HepG2 (cell line): ENCODE results near the gene LRBA. TPM values are rescaled to one million over a fixed set of nuclear protein-coding genes. Genes with fewer than 3 reads are reported as not detected.

Source experiments
- ATAC-seq: fragments of 200-7000 bp; cut with Tn5 transposase; 3 replicates; pipeline ENCODE4 v1.9.1; 2020; ENCODE audit warnings: mild to moderate bottlenecking, moderate library complexity
- BruUV-seq: library from RNA; stranded (reverse); fragments of 400-500 nt; replicated peaks from 2 replicates; lab custom pipeline; 2021; lab: Mats Ljungman, UMichigan
- CTCF ChIA-PET: fragments of 300-600 bp; formaldehyde crosslinking; extraction: SDS; loops from one replicate; lab custom pipeline; 2021; ENCODE audit warnings: low total read pairs, inconsistent platforms, low intra/inter-chr PET ratio; lab: Yijun Ruan, JAX
- POLR2A ChIA-PET: fragments of 350-600 bp; sonication (Branson Sonifier 250); formaldehyde crosslinking; loops from one replicate; lab custom pipeline; 2020; ENCODE audit warnings: antibody characterized with exemption, inconsistent platforms; lab: Yijun Ruan, JAX
- DNase-seq: peaks from one replicate; pipeline ENCODE4 v3.0.0-alpha.2; 2015; ENCODE audit warnings: low spot score
- FAIRE-seq: peaks from 3 replicates; lab custom pipeline; 2011; peaks lifted over from hg19 to GRCh38; lab: Jason Lieb, UNC
- H2AFZ ChIP-seq: one replicate; pipeline ENCODE4 v1.6.1; 2011; ENCODE audit warnings: low read length, inconsistent platforms
- H3K27ac ChIP-seq: fragments of 300-600 bp; 3 replicates; pipeline ENCODE4 v1.8.0; 2011; ENCODE audit warnings: mixed run types, mild to moderate bottlenecking, mixed read lengths, low read length, inconsistent platforms; ENCODE audit not compliant: insufficient read depth; ENCODE audit errors: extremely low read length
- H3K27me3 ChIP-seq, 2 experiments: fragments of 200-600 bp in 1 of 2; 2 replicates in 1 of 2; 3 replicates in 1 of 2; pipeline versions ENCODE4 v1.6.0 to v1.8.0; 2011; ENCODE audit warnings: low read length in 2 of 2, mild to moderate bottlenecking in 2 of 2, moderate library complexity in 2 of 2, inconsistent platforms in 1 of 2; ENCODE audit not compliant: insufficient read depth in 2 of 2, control insufficient read depth in 1 of 2
- H3K36me3 ChIP-seq, 2 experiments: fragments of 200-600 bp in 1 of 2; replicated peaks in 1 of 2; 2 replicates in 1 of 2; 3 replicates in 1 of 2; pipeline versions ENCODE4 v1.5.1 to v1.8.0; 2011; ENCODE audit warnings: low read length in 2 of 2, inconsistent platforms in 1 of 2; ENCODE audit not compliant: insufficient read depth in 2 of 2, control insufficient read depth in 1 of 2
- H3K4me1 ChIP-seq: 2 replicates; pipeline ENCODE4 v1.5.1; 2012; ENCODE audit warnings: low read length, inconsistent platforms; ENCODE audit not compliant: insufficient read depth
- H3K4me2 ChIP-seq: 2 replicates; pipeline ENCODE4 v1.6.0; 2011; ENCODE audit warnings: low read depth, low read length, inconsistent platforms
- H3K4me3 ChIP-seq, 3 experiments: fragments of 200-600 bp in 1 of 3; sonication (generic), shearing (Covaris generic) in 1 of 3; replicated peaks in 1 of 3; 2 replicates each; pipeline ENCODE4 v1.5.1; 2011 to 2016; ENCODE audit warnings: low read length in 3 of 3, inconsistent platforms in 2 of 3, low read depth in 2 of 3, mild to moderate bottlenecking in 2 of 3, control low read depth in 1 of 3, mixed read lengths in 1 of 3; ENCODE audit not compliant: insufficient read depth in 1 of 3
- H3K79me2 ChIP-seq: one replicate; pipeline ENCODE4 v1.6.1; 2011; ENCODE audit warnings: low read length, inconsistent platforms; ENCODE audit not compliant: insufficient read depth
- H3K9ac ChIP-seq: 2 replicates; pipeline ENCODE4 v1.6.0; 2011; ENCODE audit warnings: mild to moderate bottlenecking, low read depth, low read length, inconsistent platforms; ENCODE audit not compliant: insufficient read depth
- H3K9me3 ChIP-seq: 2 replicates; pipeline ENCODE4 v1.5.1; 2012; ENCODE audit warnings: mild to moderate bottlenecking, low read length
- H4K20me1 ChIP-seq: 2 replicates; pipeline ENCODE4 v1.6.0; 2011; ENCODE audit warnings: inconsistent platforms, mild to moderate bottlenecking, low read length, moderate library complexity; ENCODE audit not compliant: insufficient read depth
- FOXP4 ChIP-seq: sonication (generic); formaldehyde crosslinking; IDR thresholded peaks from 2 replicates; pipeline ENCODE4 v1.4.0; 2020; ENCODE audit warnings: missing genetic modification reagents
- FUBP1 ChIP-seq: sonication (generic); formaldehyde crosslinking; IDR thresholded peaks from 2 replicates; pipeline ENCODE4 v1.5.1; 2020; ENCODE audit warnings: missing genetic modification reagents, mild to moderate bottlenecking, borderline replicate concordance
- IRF1 ChIP-seq: sonication (generic); formaldehyde crosslinking; IDR thresholded peaks from 2 replicates; pipeline ENCODE4 v1.4.0; 2020; ENCODE audit warnings: low read depth, mild to moderate bottlenecking, missing genetic modification reagents
- MTF1 ChIP-seq: sonication (generic); formaldehyde crosslinking; IDR thresholded peaks from 2 replicates; pipeline ENCODE4 v1.5.0; 2020; ENCODE audit warnings: missing genetic modification reagents
- PHF5A ChIP-seq: IDR thresholded peaks from one replicate; pipeline ENCODE4 v1.6.1; 2018; ENCODE audit warnings: low read depth, missing genetic modification reagents; ENCODE audit not compliant: unreplicated experiment
- RCOR2 ChIP-seq: IDR thresholded peaks from 2 replicates; pipeline ENCODE4 v1.6.1; 2016; ENCODE audit warnings: missing biosample characterization, missing genetic modification reagents
- ZMYM4 ChIP-seq: sonication (generic); formaldehyde crosslinking; IDR thresholded peaks from 2 replicates; pipeline ENCODE4 v1.8.1; 2023; ENCODE audit warnings: mild to moderate bottlenecking, missing genetic modification reagents
- ZNF20 ChIP-seq: sonication (generic); formaldehyde crosslinking; IDR thresholded peaks from 2 replicates; pipeline ENCODE4 v1.4.0; 2020; ENCODE audit warnings: mild to moderate bottlenecking, moderate library complexity, missing genetic modification reagents
- ZNF281 ChIP-seq: sonication (generic); formaldehyde crosslinking; IDR thresholded peaks from 2 replicates; pipeline ENCODE4 v1.4.0; 2020; ENCODE audit warnings: missing genetic modification reagents, borderline replicate concordance
- ZNF713 ChIP-seq: sonication (generic); formaldehyde crosslinking; IDR thresholded peaks from 2 replicates; pipeline ENCODE4 v1.4.0; 2020; ENCODE audit warnings: mild to moderate bottlenecking, missing genetic modification reagents
- WGBS: methylation state at CpG from one replicate; pipeline ENCODE4 v1.1.6; 2017; ENCODE audit warnings: low lambda C conversion rate; 5-methylcytosine and 5-hydroxymethylcytosine counted together
- in situ Hi-C: cut with HindIII; loops from 2 replicates; pipeline ENCODE4 v1.10.0; 2017; ENCODE audit warnings: low pct_unique_long_range_greater_than_20kb; ENCODE audit not compliant: extremely low pct_ligation_motif_present
- intact Hi-C: fragments of 100-400 bp; cut with micrococcal nuclease; formaldehyde crosslinking; loops from one replicate; pipeline ENCODE4 v1.10.0; 2022; ENCODE audit not compliant: unreplicated experiment
- polyA plus RNA-seq, 8 experiments: library from polyadenylated mRNA; depleted of rRNA in 3 of 8; stranded (reverse) in 7 of 8; unstranded in 1 of 8; fragments of >200 nt; fragmentation: Illumina TruSeq in 4 of 8; extraction: Trizol in 4 of 8; gene quantifications; 2 replicates each; pipeline versions ENCODE4 v1.2.1 to v1.2.3, GENCODE V29; 2011 to 2016; ENCODE audit warnings: low read depth in 4 of 8, missing spikeins in 1 of 8, mixed read lengths in 1 of 8; ENCODE audit not compliant: insufficient read depth in 1 of 8
- total RNA-seq, 5 experiments: library from RNA; depleted of rRNA; stranded (reverse); fragments of >200 nt; fragmentation: Illumina TruSeq; extraction: Trizol; gene quantifications; 2 replicates each; pipeline ENCODE4 v1.2.3, GENCODE V29; 2016; ENCODE audit warnings: low read depth in 1 of 5

LRBA gene
- total and polyA plus RNA-seq, 2 of the 13 experiments (the other 11 are each of a cell fraction or from before 2014, with no cell fraction given) = 21.0 to 37.2 TPM

GRCh38 chr4:150973626-150974251 lies 41.3 kb downstream of the LRBA start (continued):
- TF ChIP-seq RCOR2 (CRISPR knock-in tag) (peak; percentile 54; the same call in 1 of the 2 replicates), IRF1 (no peak), ZMYM4 (peak; percentile 8; the same call in 1 of the 2 replicates), FOXP4 (peak; percentile 79)

GRCh38 chr4:150972592-150972991 lies 42.5 kb downstream of the LRBA start:
- H3K4me3 ChIP-seq = no peak overlapping the region
- H3K36me3 ChIP-seq = 0 out of 5 replicates have a peak, but pooled peaks cover 0 to 3% of the 10 kb centered on the region in 2 experiments
- intact Hi-C loops = loop anchor here (2.0 kb wide), 1 partner anchor 42 kb away; the partner anchor contains the start of gene LRBA
- H3K4me2 ChIP-seq = no peak overlapping the region
- H2AFZ ChIP-seq = no peak overlapping the region
- no peak overlapping the region for H3K9ac ChIP-seq
- H3K27me3 ChIP-seq = no peaks in the 10 kb centered on the region
- no peaks in the 10 kb centered on the region for H3K9me3 ChIP-seq
- peaks cover 46% of the 10 kb centered on the region for H3K79me2 ChIP-seq
- no TSS peak for BruUV-seq
- no peak for TF ChIP-seq ZNF20 (CRISPR knock-in tag)
- no peak for TF ChIP-seq ZNF713
- TF ChIP-seq ZNF281 (CRISPR knock-in tag) = no peak
- TF ChIP-seq MTF1 (CRISPR knock-in tag) = no peak
- no peak for TF ChIP-seq PHF5A (CRISPR knock-in tag)
- TF ChIP-seq FUBP1 (CRISPR knock-in tag) = no peak
- in situ Hi-C loops = no loop called here
- no peak for DNase-seq
- ATAC-seq = no peak
- CTCF ChIA-PET = no interaction called here
- H3K4me1 ChIP-seq = peaks cover 62% of the 10 kb centered on the region
- H4K20me1 ChIP-seq = no peaks in the 10 kb centered on the region; the same call in 1 of the 2 replicates
- no peak for FAIRE-seq
- no peak overlapping the region for H3K27ac ChIP-seq
- POLR2A ChIA-PET = no interaction called here
- 57% methylated on average over 1 of the region's 1 CpG for WGBS
